Heart left ventricle (tissue), 16 donors: ENCODE data around the gene DCAF8L2. TPM values are rescaled to one million over a fixed set of nuclear protein-coding genes. Genes with fewer than 3 reads are reported as not detected.

Experiments used
- ATAC-seq, 4 donors: fragments of 200-7000 bp; cut with Tn5 transposase; one replicate each; pipeline ENCODE4 v1.9.1; 2020 to 2022; ENCODE audit warnings: moderate library complexity in 4 of 4, mild to moderate bottlenecking in 3 of 4, moderate number of reproducible peaks in 1 of 4
- DNase-seq, 5 donors: peaks; one replicate each; pipeline ENCODE4 v3.0.0-alpha.2; 2020
- H3K27ac ChIP-seq, 12 donors: fragments of 200-600 bp; sonication (generic) in 4 of 12; one replicate each; pipeline versions ENCODE4 v1.5.0 to v1.8.0; 2016 to 2022; ENCODE audit warnings: mild to moderate bottlenecking in 2 of 12
- H3K27me3 ChIP-seq, 9 donors: fragments of 200-600 bp; sonication (generic) in 2 of 9; one replicate each; pipeline versions ENCODE4 v1.5.1 to v1.8.0; 2016 to 2022; ENCODE audit warnings: mild to moderate bottlenecking in 3 of 9
- H3K36me3 ChIP-seq, 9 donors: fragments of 200-600 bp; sonication (generic) in 2 of 9; one replicate each; pipeline versions ENCODE4 v1.5.0 to v1.8.0; 2018 to 2022; ENCODE audit warnings: mild to moderate bottlenecking in 2 of 9
- H3K4me1 ChIP-seq, 12 donors: fragments of 200-600 bp; sonication (generic) in 4 of 12; one replicate each; pipeline versions ENCODE4 v1.5.0 to v1.8.0; 2016 to 2022; ENCODE audit warnings: mild to moderate bottlenecking in 3 of 12
- H3K4me3 ChIP-seq, 12 donors: fragments of 200-600 bp; sonication (generic) in 4 of 12; one replicate each; pipeline versions ENCODE4 v1.5.0 to v1.8.0; 2017 to 2022; ENCODE audit warnings: mild to moderate bottlenecking in 9 of 12, moderate library complexity in 4 of 12
- H3K9me3 ChIP-seq, 12 donors: fragments of 200-600 bp; sonication (generic) in 4 of 12; one replicate each; pipeline versions ENCODE4 v1.5.0 to v1.8.0; 2016 to 2022; ENCODE audit warnings: mild to moderate bottlenecking in 1 of 12
- CTCF ChIP-seq, 12 donors: fragments of 200-600 bp; sonication (generic) in 4 of 12; IDR thresholded peaks; one replicate each; pipeline versions ENCODE4 v1.5.0 to v1.8.0; 2018 to 2022; ENCODE audit warnings: antibody characterized with exemption in 12 of 12, mild to moderate bottlenecking in 5 of 12
- POLR2A ChIP-seq, 2 donors: fragments of 450-650 bp; IDR thresholded peaks; one replicate each; pipeline ENCODE4 v1.6.1; 2017; ENCODE audit warnings: antibody characterized with exemption in 2 of 2, mild to moderate bottlenecking in 2 of 2, moderate library complexity in 2 of 2
- WGBS, 4 donors: extraction: QIAGEN DNeasy Blood & Tissue Kit in 2 of 4; methylation state at CpG; one replicate each; pipeline versions ENCODE4 v1.1.5 to v1.1.7; 2013 to 2018; 5-methylcytosine and 5-hydroxymethylcytosine counted together
- intact Hi-C, 10 donors: fragments of 100-400 bp; cut with DNase I; formaldehyde crosslinking; loops; one replicate each; pipeline versions ENCODE4 v1.11.1 to v1.14.2; 2022
- polyA plus RNA-seq, 2 donors: library from polyadenylated mRNA; stranded (reverse); fragments of 200-250 nt; gene quantifications; one replicate each; pipeline ENCODE4 v1.2.3, GENCODE V29; 2013
- total RNA-seq, 9 donors: library from RNA; depleted of rRNA in 2 of 9; stranded (reverse); fragments of >200 nt in 2 of 9; fragmentation: NEBNext Ultra II Directional in 3 of 9; extraction: Animal tissue kit (Norgen Biotek cat#: 25700) in 3 of 9; gene quantifications; one replicate each; pipeline versions ENCODE4 v1.1.0 to v1.2.4, GENCODE V29; 2016 to 2023
- donor health status: ischemic (EF 13 %, LVEDD 7.1; RV severe dilation, severe dysfunction).
- donor health status: healthy with polysubstance abuse.
- donor health status: DM: no; HTN: yes; CAD: no.
- donor health status: DM: no; HTN: no; CAD: no.
- donor health status: ischemic (EF 25% LVEDD 6.9; RV normal size, moderate dysfunction).
- donor health status: ischemic (EF 25% LVEDD 5.7; RV mildly dilated, moderate dysfunction).
- donor health status: healthy.
- donor health status: DM: yes; HTN: yes; CAD: no.
- donor health status: ischemic (EF 35%, LVEDD 5.7; RV mildly dilated, moderate dysfunction).
- donor health status: nonischemic (EF 11% LVEDD 7.7; RV severe dilation, severe dysfunction).
- donor health status: DM: yes; HTN: yes; CAD: no.
- donor health status: PGD.
- donor health status: ischemic (EF 29% LVEDD 5.4; RV normal size, mild dysfunction).
- donor health status: nonischemic (EF 23%, LVEDD 6.1; RV moderate dilation, normal function).

Gene DCAF8L2
- total and polyA plus RNA-seq, 11 donors: not detected

GRCh38 chrX:27622883-27623282 is 32.7 kb downstream of the DCAF8L2 start:
- no peaks in the 10 kb centered on the region for H3K4me1 ChIP-seq
- TF ChIP-seq POLR2A (IDR thresholded peaks at IDR 0.05): no peak
- no peak overlapping the region for H3K27ac ChIP-seq
- H3K4me3 ChIP-seq: no peak overlapping the region
- intact Hi-C loops: loop anchor here in 1 of 10 donors (2.0 kb wide), 1 partner anchor 32 kb away; the partner anchor contains the start of gene DCAF8L2
- H3K27me3 ChIP-seq: no peaks in the 10 kb centered on the region
- DNase-seq (no peak), ATAC-seq (no peak)
- no peaks in the 10 kb centered on the region for H3K36me3 ChIP-seq
- no peaks in the 10 kb centered on the region for H3K9me3 ChIP-seq

- Histone ChIP-seq H3K4me1 (no peaks in the 10 kb centered on the region), H3K27ac (no peak overlapping the region), H3K27me3 (no peaks in the 10 kb centered on the region), H3K9me3 (no peaks in the 10 kb centered on the region), H3K4me3 (no peak overlapping the region), H3K36me3 (no peaks in the 10 kb centered on the region)
- intact Hi-C loops: no loop called here
- no peak for DNase-seq
- ATAC-seq: no peak
- WGBS, 4 donors: 72 to 86% (median 80%) methylated on average over 3 of the region's 3 CpGs
- TF ChIP-seq POLR2A (IDR thresholded peaks at IDR 0.05) (no peak), CTCF (IDR thresholded peaks at IDR 0.05) (no peak)
These were observed 35.9 kb downstream of the DCAF8L2 start for GRCh38 chrX:27626066-27626465.

- WGBS, 4 donors: 51 to 76% (median 62%) methylated on average over 3 of the region's 3 CpGs
- no peak for TF ChIP-seq POLR2A (IDR thresholded peaks at IDR 0.05)
- no peak for TF ChIP-seq CTCF (IDR thresholded peaks at IDR 0.05)
- intact Hi-C loops: no loop called here
These were observed 43.2 kb downstream of the DCAF8L2 start for GRCh38 chrX:27633328-27633727.

GRCh38 chrX:27656581-27656980 is 66.4 kb downstream of the DCAF8L2 start:
- Histone ChIP-seq H3K27ac (no peak overlapping the region), H3K4me1 (no peaks in the 10 kb centered on the region), H3K27me3 (no peaks in the 10 kb centered on the region), H3K9me3 (no peaks in the 10 kb centered on the region), H3K4me3 (no peak overlapping the region), H3K36me3 (no peaks in the 10 kb centered on the region)
- WGBS, 4 donors: 8 to 71% (median 54%) methylated on average over 1 of the region's 1 CpG
- intact Hi-C loops: no loop called here
- no peak for ATAC-seq
- DNase-seq: no peak
- TF ChIP-seq POLR2A (IDR thresholded peaks at IDR 0.05): no peak
- no peak for TF ChIP-seq CTCF (IDR thresholded peaks at IDR 0.05)

More at GRCh38 chrX:27633328-27633727, 43.2 kb downstream of the DCAF8L2 start:
- Histone ChIP-seq H3K4me1 (no peaks in the 10 kb centered on the region), H3K27me3 (no peaks in the 10 kb centered on the region), H3K9me3 (no peaks in the 10 kb centered on the region), H3K27ac (no peak overlapping the region), H3K4me3 (no peak overlapping the region), H3K36me3 (no peaks in the 10 kb centered on the region)
- ATAC-seq: no peak
- DNase-seq: no peak

GRCh38 chrX:27660878-27661277 is 70.7 kb downstream of the DCAF8L2 start:
- Histone ChIP-seq H3K9me3 (no peaks in the 10 kb centered on the region), H3K27me3 (no peaks in the 10 kb centered on the region), H3K4me3 (no peak overlapping the region), H3K27ac (no peak overlapping the region), H3K36me3 (no peaks in the 10 kb centered on the region), H3K4me1 (no peaks in the 10 kb centered on the region)
- ATAC-seq (no peak), DNase-seq (no peak)
- intact Hi-C loops: no loop called here
- TF ChIP-seq CTCF (IDR thresholded peaks at IDR 0.05): no peak
- TF ChIP-seq POLR2A (IDR thresholded peaks at IDR 0.05): no peak
